ENCODE results near the gene CLRN3. TPM values are rescaled to one million over a fixed set of nuclear protein-coding genes. Genes with fewer than 3 reads are reported as not detected.

The CLRN3 gene
- not detected for total RNA-seq

DNA sequence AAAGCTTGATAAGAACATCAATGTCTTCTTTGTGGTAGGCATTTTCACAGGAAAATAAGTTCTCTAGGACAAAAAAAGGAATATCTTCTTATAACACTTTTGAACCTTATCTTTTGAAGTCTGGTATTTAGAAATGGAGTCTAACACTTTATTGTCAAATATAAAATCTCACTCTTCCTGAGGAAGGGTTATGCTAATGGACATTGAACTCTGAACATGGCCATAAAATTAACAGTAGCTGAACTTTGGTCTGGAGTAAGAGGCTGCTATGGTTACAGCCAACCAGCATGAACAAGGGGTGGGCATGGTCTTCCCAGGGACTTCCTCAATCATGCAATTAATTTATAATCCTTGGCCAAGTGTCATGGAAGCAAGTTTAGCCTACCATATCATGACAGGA lies at the start of gene CLRN3:
Gene CLRN3, minus strand, starts transcription at position 199 of the 400 bp plus-strand sequence. Its CDS starts 157 bp downstream, at position 42.
- ATAC-seq, result no peak
- no peak within 1 kb of the TSS for H3K27ac Mint-ChIP-seq
- no peaks in the 10 kb centered on the region for H3K9me3 Mint-ChIP-seq
- no peaks in the 10 kb centered on the region for H3K36me3 Mint-ChIP-seq
- no peak for DNase-seq (ENCODE audit: low spot score in 2 of 2)

GRCh38 chr10:127940866-127941640 lies 48.3 kb upstream of the CLRN3 start:
- H3K36me3 Mint-ChIP-seq, result no peaks in the 10 kb centered on the region
- peaks cover 5 to 11% of the 10 kb centered on the region in 2 donors for H3K9me3 Mint-ChIP-seq
- DNase-seq (ENCODE audit: low spot score in 2 of 2) (no peak), ATAC-seq (no peak)
- no peak overlapping the region for H3K27ac Mint-ChIP-seq

DNA sequence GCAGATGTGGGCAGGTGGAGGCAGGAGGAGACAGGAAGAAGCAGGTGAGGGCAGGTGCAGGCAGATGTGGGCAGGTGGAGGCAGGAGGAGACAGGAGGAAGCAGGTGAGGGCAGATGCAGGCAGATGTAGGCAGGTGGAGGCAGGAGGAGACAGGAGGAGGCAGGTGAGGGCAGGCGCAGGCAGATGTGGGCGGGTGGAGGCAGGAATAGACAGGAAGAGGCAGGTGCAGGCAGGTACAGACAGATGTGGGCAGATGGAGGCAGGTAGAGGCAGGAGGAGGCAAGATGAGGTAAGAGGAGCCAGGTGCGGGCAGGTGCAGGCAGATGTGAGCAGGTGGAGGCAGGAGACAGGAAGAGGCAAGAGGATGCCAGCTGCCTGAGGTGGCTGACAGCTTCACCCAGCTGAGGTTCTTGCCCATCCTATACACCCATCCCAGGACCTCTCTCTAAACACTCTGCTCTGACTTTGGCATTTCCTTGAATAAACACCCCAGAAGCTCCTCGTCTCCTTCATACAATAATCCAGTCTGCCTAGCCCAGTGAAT lies 47.1 kb upstream of the CLRN3 start:
- Mint-ChIP-seq H3K27ac (peak overlapping the region in 1 of 2 donors; percentile 26), H3K9me3 (peaks cover 5 to 11% of the 10 kb centered on the region in 2 donors), H3K36me3 (no peaks in the 10 kb centered on the region)
- DNase-seq (ENCODE audit: low spot score in 2 of 2) (no peak), ATAC-seq (no peak)

GRCh38 chr10:127937915-127938463 lies 45.2 kb upstream of the CLRN3 start:
- Mint-ChIP-seq H3K36me3 (no peaks in the 10 kb centered on the region), H3K27ac (no peak overlapping the region), H3K9me3 (no peaks in the 10 kb centered on the region)
- no peak for DNase-seq (ENCODE audit: low spot score in 2 of 2)
- ATAC-seq, result no peak

- Mint-ChIP-seq H3K36me3 (no peaks in the 10 kb centered on the region), H3K9me3 (no peaks in the 10 kb centered on the region), H3K27ac (no peak overlapping the region)
- no peak for ATAC-seq
- no peak for DNase-seq (ENCODE audit: low spot score in 2 of 2)
These were observed 44.3 kb upstream of the CLRN3 start for GRCh38 chr10:127937069-127937468.

- ATAC-seq, result no peak
- no peak for DNase-seq (ENCODE audit: low spot score in 2 of 2)
- Mint-ChIP-seq H3K36me3 (no peaks in the 10 kb centered on the region), H3K27ac (peak overlapping the region in 1 of 2 donors; percentile 43), H3K9me3 (no peaks in the 10 kb centered on the region)
These were observed 42.4 kb upstream of the CLRN3 start for GRCh38 chr10:127935071-127935561.

- no peaks in the 10 kb centered on the region for H3K9me3 Mint-ChIP-seq
- no peak overlapping the region for H3K27ac Mint-ChIP-seq
- no peaks in the 10 kb centered on the region for H3K36me3 Mint-ChIP-seq
- no peak for DNase-seq (ENCODE audit: low spot score in 2 of 2)
- no peak for ATAC-seq
These were observed 41.6 kb upstream of the CLRN3 start for GRCh38 chr10:127934383-127934782.

DNA sequence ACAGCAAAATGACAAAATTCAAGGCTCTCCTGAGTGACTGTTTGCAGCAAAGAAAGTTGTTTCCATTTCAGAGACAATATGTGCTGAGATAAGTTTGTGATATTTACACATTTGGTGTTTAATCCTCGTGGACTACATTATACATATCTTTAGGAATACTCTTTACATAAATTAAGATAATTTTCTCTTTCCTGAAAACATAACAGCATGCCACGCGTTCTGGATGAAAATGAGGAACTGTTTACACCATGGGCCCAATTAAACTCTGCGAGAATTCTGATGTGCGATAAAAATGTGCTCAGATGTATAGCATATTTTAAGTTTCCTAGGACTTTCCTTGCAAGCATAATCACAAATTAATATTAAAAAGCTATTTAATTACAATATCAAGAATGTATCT lies 40.5 kb upstream of the CLRN3 start:
- ATAC-seq, result no peak
- H3K27ac Mint-ChIP-seq, result no peak overlapping the region
- no peak for DNase-seq (ENCODE audit: low spot score in 2 of 2)
- no peaks in the 10 kb centered on the region for H3K36me3 Mint-ChIP-seq
- H3K9me3 Mint-ChIP-seq, result no peaks in the 10 kb centered on the region

DNA sequence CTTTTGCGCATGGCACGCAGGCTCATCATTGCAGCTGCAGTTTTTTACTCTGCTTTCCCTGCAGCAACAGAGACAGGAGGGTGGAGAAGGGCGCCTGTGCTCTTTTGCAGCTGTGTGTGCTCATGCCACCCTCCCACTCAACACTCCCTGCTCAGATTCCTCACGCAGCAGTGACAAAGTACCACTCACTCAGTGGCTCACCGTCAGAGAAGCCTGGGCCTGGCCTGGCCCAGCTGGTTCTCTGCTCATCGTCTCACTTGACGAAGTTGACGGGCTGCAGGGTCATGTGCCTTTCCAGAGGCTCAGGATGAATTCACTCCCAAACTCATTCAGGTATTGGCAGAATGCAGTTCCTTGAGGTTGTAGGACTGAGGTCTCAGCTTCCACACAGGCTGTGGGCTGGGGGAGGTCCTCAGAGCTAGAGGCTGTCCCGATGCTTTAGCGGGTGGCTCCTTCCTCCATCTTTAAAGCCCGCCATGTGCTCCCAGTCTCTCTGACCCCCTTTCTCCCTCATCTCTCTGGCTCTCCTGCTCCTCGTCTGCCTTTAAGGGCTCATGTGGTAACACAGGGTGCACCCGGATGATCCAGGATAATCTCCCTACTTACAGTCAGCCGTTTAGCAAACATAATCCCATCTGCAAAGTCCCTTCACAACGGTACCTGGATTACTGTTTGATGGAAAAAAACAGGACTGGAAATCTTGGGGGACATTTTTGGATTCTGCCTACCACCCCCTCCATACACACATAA lies 40.0 kb upstream of the CLRN3 start:
- Mint-ChIP-seq H3K9me3 (no peaks in the 10 kb centered on the region), H3K27ac (no peak overlapping the region), H3K36me3 (no peaks in the 10 kb centered on the region)
- DNase-seq (ENCODE audit: low spot score in 2 of 2) (no peak), ATAC-seq (no peak)

- no peak for DNase-seq (ENCODE audit: low spot score in 2 of 2)
- H3K9me3 Mint-ChIP-seq, result peaks cover 0 to 3% of the 10 kb centered on the region in 2 donors
- ATAC-seq, result no peak
- no peak overlapping the region for H3K27ac Mint-ChIP-seq
- H3K36me3 Mint-ChIP-seq, result no peaks in the 10 kb centered on the region
These were observed 35.5 kb upstream of the CLRN3 start for GRCh38 chr10:127928021-127928806.

- Mint-ChIP-seq H3K36me3 (no peaks in the 10 kb centered on the region), H3K9me3 (peaks cover 0 to 3% of the 10 kb centered on the region in 2 donors), H3K27ac (no peak overlapping the region)
- no peak for ATAC-seq
- DNase-seq (ENCODE audit: low spot score in 2 of 2), result no peak
These were observed 33.7 kb upstream of the CLRN3 start for GRCh38 chr10:127926455-127926854.

DNA sequence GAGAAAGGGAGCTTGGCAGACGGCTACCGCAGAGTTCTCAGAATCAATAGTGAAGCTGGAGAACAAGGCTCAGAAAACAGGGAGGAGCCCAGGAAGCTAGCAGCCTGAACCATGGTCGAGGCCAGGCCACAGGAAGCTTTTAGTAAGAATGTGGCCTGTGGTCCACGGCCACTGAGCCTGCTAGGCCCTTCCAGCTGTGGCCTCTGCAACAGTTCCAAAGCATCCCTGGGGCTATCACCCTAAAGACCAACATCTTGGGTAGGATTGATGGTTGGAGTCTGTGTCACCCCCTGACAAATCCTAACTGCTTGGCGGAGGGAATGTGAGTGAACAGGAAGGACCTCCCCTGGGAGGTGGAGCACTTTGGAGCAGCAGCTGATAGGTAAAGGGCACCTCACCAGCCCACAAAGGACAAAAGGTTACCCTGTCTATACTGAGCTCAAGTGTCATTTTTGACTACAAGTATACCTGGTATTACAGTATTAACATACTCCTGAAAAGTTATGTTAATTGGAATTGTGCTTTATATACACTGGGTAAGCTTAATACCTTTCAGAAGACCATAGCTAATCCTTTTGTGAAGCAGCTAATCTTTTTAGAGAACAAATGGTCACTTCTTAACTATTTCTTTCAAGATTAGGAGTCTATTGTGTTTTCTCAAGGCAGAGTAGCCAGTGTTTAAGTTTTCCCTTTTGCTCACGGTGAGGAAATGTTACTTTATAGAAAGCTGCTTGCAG lies 32.9 kb upstream of the CLRN3 start:
- ATAC-seq (no peak), DNase-seq (ENCODE audit: low spot score in 2 of 2) (no peak)
- H3K9me3 Mint-ChIP-seq, result peaks cover 0 to 3% of the 10 kb centered on the region in 2 donors
- H3K27ac Mint-ChIP-seq, result no peak overlapping the region
- no peaks in the 10 kb centered on the region for H3K36me3 Mint-ChIP-seq

DNA sequence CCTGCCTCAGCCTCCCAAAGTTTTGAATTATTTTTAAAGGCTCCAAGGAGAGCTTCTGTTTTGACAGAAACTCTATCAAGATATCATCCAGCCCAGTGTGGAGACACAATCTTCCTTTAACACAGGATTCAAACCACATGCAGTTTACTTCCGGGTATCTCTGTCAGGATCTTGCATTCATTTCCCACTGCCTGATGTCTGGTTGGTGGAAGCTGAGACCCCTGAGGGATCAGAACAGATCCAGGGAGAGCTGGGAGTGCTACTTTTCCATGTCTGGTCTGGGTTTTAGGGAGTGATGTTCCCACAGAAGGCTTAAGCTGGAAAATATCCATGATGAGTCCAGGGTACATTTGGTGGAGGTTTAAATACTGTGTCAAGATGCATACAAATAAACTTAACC lies 30.9 kb upstream of the CLRN3 start:
- no peaks in the 10 kb centered on the region for H3K36me3 Mint-ChIP-seq
- DNase-seq (ENCODE audit: low spot score in 2 of 2) (no peak), ATAC-seq (no peak)
- H3K27ac Mint-ChIP-seq, result no peak overlapping the region
- H3K9me3 Mint-ChIP-seq, result peaks cover 0 to 3% of the 10 kb centered on the region in 2 donors

- no peaks in the 10 kb centered on the region for H3K36me3 Mint-ChIP-seq
- ATAC-seq (no peak), DNase-seq (ENCODE audit: low spot score in 2 of 2) (no peak)
- peak overlapping the region in 1 of 2 donors; percentile 16 for H3K27ac Mint-ChIP-seq
- peaks cover 0 to 3% of the 10 kb centered on the region in 2 donors for H3K9me3 Mint-ChIP-seq
These were observed 30.1 kb upstream of the CLRN3 start for GRCh38 chr10:127922675-127923366.

DNA sequence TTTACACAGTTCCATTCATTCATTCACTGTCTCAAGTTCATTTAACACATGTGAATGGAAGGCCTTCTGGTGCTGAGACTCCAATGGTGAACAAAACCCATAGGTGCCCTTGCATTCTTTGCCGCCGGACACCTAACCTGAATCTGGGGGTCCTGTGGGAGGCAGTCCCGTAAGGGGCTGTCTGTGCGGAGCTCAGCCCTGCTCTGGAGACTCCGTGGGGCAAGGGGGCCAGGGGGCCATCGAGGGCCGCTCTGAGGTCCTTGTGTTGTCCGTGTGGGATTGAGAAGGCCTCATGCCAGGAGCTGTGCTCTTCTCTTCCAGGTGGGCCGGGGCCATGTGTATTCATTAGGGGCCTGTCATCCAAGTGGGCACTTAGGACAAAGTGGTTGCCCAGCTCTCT lies 29.5 kb upstream of the CLRN3 start:
- Mint-ChIP-seq H3K9me3 (peaks cover 0 to 3% of the 10 kb centered on the region in 2 donors), H3K36me3 (no peaks in the 10 kb centered on the region), H3K27ac (no peak overlapping the region)
- no peak for ATAC-seq
- DNase-seq (ENCODE audit: low spot score in 2 of 2), result no peak

Measured in activated naive CD4-positive, alpha-beta T cell treated with anti-CD3 and anti-CD28 coated beads, Interleukin-2, amount 50 U/mL, for 72 hours (primary cell).